Medulla oblongata (tissue), 1 donor: Measurements from ENCODE around the gene ROPN1.
A peak's percentile ranks its signal among the peaks of the same experiment; 100 is the strongest.
"Not testable (repeated sequence)": the region's sequence is repeated elsewhere in the genome, so short reads cannot be mapped to it uniquely, and the experiment has no call there.

Experiments used
- DNase-seq: peaks from one replicate; pipeline ENCODE4 v3.0.0-alpha.2; 2015; ENCODE audit errors: extremely low spot score

Gene ROPN1

DNA sequence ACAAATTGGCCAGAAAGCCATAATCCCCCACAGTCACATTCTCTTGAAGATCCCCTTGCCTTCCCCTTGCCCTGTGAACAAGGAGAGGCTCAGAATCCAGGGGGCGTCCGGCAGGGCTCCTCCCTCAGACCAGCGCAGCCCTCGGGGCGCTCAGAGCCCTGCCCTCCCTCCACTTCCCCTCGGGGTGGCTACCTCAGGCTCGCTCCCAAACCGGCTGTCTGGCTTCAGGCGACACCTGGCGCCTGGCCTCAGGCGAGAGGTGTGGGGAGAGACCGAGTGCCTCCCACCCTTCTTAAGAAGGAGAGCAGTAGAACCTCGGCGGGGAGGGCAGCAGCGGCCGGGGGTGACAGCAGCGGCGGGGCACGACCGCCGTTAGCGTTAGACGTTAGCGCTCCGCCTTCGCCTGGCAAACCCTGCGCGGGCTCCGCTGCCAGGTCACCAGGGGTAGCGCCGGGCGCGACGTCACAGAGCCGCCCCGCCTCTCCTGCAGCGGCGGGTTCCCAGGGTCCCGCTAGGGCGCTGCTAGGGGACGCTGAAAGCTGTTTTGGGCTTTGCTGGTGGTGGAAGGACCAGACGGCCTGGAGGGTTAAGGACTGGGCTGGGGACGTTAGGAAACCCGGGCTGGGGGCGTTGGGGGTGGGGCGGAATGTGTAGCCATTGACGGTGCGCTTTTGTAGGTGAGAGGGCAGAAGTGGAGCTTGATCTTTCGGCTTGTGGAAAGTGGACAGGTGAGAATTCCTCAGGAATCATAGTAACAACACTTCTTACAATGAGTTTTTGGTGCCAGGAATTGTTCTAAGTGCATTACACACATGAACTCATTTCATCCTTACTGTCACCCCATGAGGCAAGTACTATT, at the start of gene ROPN1:
TSS of gene ROPN1 (minus strand) at position 395 of the 859 bp plus-strand sequence. CDS start 11,643 bp downstream, outside the sequence.
- not testable (repeated sequence) for DNase-seq

- no peak for DNase-seq
Observed at GRCh38 chr3:124041553-124041952, 49.6 kb upstream of the ROPN1 start.

DNA sequence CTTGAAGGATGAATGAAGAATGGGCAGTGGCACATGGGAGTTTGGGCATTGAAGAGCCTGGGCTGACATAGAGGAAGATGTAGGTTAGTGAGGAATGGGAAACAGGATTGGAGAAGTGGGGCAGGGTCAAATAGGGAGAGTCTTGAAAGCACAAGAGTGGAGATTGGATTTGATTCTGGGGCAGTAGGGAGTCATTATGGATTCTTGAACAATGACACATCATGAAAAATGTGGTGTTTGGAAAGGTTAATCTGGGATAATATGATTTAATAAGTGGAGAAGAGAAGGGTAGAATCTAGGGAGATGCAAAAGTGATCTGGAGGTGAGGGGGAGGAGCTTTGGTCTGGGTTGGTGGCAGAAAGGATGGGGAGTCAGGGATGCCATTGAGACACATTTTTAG, 45.4 kb upstream of the ROPN1 start:
- no peak for DNase-seq

GRCh38 chr3:124036214-124036613, 44.3 kb upstream of the ROPN1 start:
- not testable (repeated sequence) for DNase-seq

DNA sequence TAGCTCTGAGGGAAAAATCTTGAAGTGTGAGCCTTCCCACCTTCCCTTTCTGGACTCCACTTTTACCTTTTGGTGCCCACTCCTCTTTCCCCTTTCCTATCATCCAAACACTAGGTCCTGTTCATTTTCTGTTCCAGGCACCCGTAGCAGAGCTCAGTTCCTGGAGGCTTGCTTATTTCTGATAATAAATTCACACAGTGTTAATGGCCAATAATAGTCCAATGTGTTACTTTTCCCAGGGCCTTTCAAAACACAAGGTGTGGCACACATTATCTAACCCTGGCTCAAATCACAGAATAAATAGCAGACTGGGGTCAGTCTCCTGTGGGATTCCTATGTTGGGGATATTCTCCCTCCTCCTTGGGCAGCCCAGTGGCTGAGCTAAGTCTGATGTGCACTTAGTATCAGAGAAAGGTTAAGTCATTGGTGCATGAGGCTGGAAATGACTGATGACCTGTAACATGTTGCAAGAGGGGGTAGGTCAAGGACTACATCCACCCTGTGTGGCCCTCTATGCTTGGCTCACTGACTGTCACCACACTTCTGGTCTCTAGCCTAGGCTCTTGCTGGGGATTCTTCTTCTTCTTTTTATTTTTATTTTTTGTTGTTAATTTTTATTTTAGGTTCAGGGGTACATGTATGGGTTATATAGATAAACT, 43.7 kb upstream of the ROPN1 start:
- DNase-seq, result no peak

DNA sequence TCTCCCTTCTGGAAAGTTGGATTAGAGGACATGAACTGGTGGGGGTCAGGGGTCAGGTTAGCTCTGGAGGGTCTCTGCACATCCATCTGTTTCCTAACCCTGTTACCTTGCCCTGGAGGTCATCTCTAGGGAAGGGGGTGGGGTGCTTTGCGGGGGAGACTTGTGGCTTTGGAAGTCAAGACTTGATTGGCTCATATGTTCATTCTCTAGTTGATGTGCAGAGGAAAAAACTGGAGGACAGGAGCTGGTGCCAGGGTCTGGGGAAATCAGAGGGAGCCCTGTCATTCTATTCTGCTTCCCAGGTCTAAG, 42.9 kb upstream of the ROPN1 start:
- no peak for DNase-seq

DNA sequence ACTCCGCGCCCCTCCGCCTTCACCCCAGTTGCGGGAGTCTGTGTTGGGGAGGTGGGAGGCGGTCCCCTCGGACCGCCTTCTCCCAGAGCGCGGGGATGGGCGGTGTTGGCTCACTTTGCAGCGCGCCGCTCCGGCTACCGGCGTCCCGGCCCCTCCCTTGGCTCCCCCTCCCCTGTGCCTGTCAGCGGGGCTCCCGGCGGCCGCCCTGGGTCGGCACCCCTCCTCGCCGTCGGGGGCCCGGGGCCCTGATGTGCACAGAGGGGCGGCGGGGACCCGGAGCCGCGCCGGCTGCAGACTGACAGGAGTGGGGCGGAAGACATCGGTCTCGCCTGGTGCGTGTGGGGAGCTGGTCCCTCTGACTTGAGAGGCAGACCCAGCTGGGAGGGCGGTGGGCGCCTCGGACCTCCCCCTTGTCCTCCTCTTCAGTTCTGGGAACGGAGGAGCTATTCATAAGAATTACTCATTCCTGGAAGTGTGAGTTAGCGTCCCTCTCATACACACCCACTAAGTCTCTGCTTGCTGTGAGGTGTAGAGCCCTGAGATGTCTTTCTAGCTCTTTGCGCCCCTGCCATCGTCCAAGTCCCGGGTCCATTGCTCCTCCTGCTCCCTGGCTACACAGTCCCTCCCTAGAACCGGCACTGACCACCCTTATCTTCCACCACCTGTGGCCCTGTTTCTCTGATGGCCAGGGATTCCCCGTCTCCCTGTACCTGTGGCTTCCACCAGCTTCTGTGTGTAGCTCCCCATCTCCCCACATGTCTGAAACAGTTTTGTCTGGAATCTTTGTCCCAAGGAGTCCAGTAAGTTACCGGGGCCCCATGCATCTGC, 42.3 kb upstream of the ROPN1 start:
- no peak for DNase-seq

GRCh38 chr3:124033360-124034015, 41.6 kb upstream of the ROPN1 start, which contains the start of gene KALRN:
Gene KALRN (plus strand): TSS chr3:124033369.
- DNase-seq, result no peak

DNA sequence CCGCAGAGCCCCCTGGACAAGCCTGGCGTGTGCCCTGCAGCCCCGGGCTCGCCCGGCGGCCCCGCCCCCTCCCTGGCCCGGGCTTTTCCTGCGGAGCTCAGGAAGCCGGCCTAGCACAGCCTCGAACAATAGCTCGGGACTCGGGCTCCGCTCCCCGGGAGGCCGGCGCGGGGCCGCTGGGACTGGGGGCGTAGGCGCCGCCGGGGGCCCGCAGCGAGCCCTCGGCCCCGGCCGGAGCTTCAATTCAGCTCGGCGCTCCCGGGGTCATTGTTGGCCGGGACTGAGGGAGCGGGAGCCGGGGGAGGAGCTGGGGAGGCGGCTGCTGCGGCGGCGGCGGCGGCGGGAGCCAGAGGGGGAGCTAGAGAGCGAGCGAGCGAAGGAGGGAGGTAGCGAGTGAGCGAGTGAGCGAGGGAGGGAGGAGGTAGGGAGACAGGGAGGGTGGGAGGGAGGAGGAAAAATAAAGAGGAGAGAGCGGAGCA, 41.0 kb upstream of the ROPN1 start:
- peak; percentile 86 for DNase-seq

- DNase-seq, result peak; percentile 76
Observed at GRCh38 chr3:124032311-124032880, 40.5 kb upstream of the ROPN1 start.

DNA sequence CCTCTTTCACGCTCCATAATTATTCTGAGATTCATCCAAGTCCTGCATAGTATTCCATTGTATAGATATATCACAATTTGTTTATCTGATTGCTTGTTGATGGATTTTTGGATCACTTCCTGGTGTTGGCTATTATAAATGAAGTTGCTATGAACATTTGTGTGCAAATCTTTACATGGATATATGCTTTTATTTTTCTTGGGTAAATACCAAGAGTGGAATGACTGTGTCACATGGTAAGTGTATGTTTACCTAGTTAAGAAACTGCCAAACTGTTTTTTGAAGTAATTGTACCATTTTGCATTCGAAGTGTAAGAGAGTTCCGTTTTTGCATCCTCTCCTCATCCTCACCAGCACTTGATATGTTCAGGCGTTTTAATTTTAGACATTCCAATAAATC, 34.6 kb upstream of the ROPN1 start:
- DNase-seq, result no peak

DNA sequence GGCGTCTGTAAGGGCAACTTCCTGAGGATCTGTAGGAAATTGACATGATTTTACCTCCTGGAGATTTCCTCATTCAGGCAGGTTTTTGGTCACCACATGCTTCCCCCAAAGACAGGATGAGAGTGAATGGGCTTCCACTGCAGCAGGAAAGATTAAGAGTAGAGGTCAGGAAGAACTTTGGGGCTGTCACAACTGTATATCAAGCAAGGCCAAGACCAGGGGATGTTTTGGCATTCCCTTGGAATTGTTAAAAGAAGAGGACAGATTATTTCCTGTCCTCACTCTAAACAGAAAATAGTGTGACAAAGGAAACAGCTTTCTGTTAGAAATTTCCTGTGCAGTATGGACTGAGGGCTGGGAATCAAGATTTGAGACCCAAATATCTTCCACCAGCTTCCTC, 31.6 kb upstream of the ROPN1 start:
- DNase-seq, result not testable (repeated sequence)

DNA sequence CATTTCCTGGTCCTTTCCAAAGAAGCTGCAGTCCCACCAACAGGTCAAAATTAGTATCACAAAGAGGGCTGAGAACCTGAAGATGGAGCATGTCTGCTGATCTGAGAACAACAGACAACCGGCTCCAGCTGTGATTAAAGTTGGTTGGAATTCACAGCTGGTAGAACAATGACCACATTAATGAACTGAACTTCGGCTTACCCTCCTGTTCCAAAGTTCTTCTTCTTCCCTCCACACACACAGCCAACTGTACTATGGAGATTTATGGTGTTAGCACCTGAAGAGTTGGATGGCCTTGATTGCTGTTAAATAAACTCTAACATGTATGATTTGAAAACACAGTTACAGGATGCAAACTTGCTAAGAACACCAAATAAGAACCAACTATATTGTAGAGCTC, 27.4 kb upstream of the ROPN1 start:
- no peak for DNase-seq

- DNase-seq, result not testable (repeated sequence)
Observed at GRCh38 chr3:124017502-124017901, 25.6 kb upstream of the ROPN1 start.

DNA sequence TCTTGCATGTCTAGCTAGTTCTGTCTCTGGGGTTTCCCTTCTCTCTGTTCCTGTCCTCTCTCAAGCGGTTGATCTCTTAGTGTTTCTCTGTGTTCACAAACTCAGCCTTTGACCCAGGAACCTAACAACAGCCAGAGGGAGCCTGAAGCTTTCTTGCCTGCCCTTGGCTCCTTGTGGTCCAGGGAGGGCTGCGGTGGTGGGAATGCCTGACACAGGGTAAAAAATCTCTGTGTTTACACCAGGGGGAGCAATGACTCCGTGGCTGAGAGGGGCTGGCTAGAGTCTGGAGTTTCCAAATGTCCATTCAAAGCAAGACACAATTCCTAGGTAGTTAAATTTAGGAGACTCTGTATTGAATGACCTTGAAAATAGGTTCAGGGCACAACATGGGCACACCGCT, 24.6 kb upstream of the ROPN1 start:
- DNase-seq, result peak; percentile 54

GRCh38 chr3:124014366-124014942, 22.5 kb upstream of the ROPN1 start:
- no peak for DNase-seq

DNA sequence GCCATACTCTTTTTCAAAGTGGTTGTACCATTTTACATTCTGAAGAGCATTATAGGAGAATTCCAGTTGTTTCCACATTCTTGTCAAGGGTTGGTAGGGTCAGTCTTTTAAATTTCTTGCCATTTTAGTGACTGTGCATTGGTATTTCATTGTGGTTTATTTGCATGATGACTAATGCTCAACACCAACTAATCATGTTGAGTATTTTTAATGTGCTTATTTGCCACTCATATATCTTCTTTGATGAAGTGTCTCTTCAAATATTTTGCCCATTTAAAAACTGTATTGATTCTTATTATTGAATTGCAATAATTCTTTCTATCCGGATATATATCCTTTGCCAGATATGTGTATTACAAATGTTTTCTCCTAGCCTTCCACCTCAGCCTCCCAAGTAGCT, 16.4 kb upstream of the ROPN1 start:
- DNase-seq, result not testable (repeated sequence)

- DNase-seq, result no peak
Observed at GRCh38 chr3:124007186-124007585, 15.3 kb upstream of the ROPN1 start.

- DNase-seq, result not testable (repeated sequence)
Observed at GRCh38 chr3:124002405-124003079, 10.6 kb upstream of the ROPN1 start.

GRCh38 chr3:124001366-124001765, 9.4 kb upstream of the ROPN1 start:
- DNase-seq, result not testable (repeated sequence)
